ENCODE measurements around the gene RUFY1.

Gene RUFY1, protein sequence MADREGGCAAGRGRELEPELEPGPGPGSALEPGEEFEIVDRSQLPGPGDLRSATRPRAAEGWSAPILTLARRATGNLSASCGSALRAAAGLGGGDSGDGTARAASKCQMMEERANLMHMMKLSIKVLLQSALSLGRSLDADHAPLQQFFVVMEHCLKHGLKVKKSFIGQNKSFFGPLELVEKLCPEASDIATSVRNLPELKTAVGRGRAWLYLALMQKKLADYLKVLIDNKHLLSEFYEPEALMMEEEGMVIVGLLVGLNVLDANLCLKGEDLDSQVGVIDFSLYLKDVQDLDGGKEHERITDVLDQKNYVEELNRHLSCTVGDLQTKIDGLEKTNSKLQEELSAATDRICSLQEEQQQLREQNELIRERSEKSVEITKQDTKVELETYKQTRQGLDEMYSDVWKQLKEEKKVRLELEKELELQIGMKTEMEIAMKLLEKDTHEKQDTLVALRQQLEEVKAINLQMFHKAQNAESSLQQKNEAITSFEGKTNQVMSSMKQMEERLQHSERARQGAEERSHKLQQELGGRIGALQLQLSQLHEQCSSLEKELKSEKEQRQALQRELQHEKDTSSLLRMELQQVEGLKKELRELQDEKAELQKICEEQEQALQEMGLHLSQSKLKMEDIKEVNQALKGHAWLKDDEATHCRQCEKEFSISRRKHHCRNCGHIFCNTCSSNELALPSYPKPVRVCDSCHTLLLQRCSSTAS

DNA sequence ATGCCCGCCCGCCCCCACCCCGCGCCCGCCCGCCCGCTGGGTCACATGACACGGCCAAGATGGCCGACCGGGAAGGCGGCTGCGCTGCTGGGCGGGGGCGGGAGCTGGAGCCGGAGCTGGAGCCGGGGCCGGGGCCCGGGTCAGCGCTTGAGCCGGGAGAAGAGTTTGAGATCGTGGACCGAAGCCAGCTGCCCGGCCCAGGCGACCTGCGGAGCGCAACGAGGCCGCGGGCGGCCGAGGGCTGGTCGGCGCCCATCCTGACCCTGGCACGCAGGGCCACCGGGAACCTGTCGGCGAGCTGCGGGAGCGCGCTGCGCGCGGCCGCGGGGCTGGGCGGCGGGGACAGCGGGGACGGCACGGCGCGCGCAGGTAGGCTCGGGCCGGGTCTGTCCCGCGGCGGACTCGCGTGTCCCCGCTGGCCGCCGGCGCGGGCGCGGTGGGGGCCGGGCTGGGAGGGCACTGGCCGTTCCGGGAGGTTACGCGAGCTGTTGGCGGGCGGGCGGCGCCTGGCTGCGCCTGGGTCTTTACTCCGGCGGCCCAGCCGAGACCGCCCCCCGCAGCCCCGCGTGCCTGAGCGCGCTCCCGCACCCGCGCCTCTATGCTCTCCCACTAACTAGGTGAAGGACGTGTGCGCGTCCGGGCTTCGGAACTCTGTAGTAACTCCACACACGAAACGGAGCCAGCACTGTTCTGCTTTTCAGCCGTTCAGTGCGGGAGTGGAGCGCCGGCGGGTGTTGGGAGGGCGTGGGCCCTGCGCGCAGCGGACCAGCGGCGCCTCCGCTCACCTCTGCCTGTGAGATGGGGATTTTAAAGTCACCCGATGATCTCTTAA lies at the start of gene RUFY1:
Gene RUFY1 (plus strand): TSS at position 44 of the 832 bp plus-strand sequence. CDS start 16 bp downstream, at position 60.
- peak; percentile 49; the same call in 1 of the 2 replicates for TF ChIP-seq ZBTB7A (IDR thresholded peaks at IDR 0.05; ENCODE audit: low read depth)
- no peak for TF ChIP-seq TCF12 (IDR thresholded peaks at IDR 0.05; ENCODE audit: low read depth)
- no peak; the same call in 1 of the 2 replicates for TF ChIP-seq EP300 (IDR thresholded peaks at IDR 0.05; ENCODE audit: borderline replicate concordance)
- TF ChIP-seq YY1 (IDR thresholded peaks at IDR 0.05; ENCODE audit: low read depth): peak; percentile 92
- TF ChIP-seq EGR1 (IDR thresholded peaks at IDR 0.05): peak; percentile 89
- TF ChIP-seq, protein P1, sequence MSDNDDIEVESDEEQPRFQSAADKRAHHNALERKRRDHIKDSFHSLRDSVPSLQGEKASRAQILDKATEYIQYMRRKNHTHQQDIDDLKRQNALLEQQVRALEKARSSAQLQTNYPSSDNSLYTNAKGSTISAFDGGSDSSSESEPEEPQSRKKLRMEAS (IDR thresholded peaks at IDR 0.05): peak; percentile 52
- TF ChIP-seq, protein P2, sequence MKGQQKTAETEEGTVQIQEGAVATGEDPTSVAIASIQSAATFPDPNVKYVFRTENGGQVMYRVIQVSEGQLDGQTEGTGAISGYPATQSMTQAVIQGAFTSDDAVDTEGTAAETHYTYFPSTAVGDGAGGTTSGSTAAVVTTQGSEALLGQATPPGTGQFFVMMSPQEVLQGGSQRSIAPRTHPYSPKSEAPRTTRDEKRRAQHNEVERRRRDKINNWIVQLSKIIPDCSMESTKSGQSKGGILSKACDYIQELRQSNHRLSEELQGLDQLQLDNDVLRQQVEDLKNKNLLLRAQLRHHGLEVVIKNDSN (IDR thresholded peaks at IDR 0.05): peak; percentile 85
- peak; percentile 50; the same call in 1 of the 2 replicates for TF ChIP-seq TAF1 (IDR thresholded peaks at IDR 0.05; ENCODE audit: low read depth)

DNA sequence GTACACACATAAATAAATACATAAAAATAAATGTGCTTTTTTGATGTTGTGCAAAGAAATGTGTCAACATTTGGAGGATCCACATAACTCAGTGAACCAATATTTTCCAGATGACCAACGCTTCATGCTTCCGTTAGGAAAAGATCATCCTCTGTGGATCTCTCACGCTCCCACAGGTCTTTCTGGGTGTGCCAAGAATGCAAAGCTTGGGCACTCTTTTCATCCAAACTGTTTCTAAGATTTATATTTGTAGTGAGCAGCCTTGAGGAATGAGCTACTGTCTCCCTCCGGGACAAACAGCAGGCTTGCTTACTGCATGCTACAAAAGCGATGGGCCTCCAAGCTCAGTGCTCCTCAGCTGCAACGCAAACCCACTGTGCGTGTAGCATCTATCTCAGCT lies 46.2 kb upstream of the RUFY1 start:
- TF ChIP-seq, protein P2 (IDR thresholded peaks at IDR 0.05): no peak
- no peak for TF ChIP-seq TEAD4 (IDR thresholded peaks at IDR 0.05)
- TF ChIP-seq EGR1 (IDR thresholded peaks at IDR 0.05): no peak
- TF ChIP-seq EP300 (IDR thresholded peaks at IDR 0.05; ENCODE audit: borderline replicate concordance): no peak
- no peak for TF ChIP-seq CEBPB (IDR thresholded peaks at IDR 0.05)
- no peak for TF ChIP-seq TCF12 (IDR thresholded peaks at IDR 0.05; ENCODE audit: low read depth)
- no peak for TF ChIP-seq RAD21 (IDR thresholded peaks at IDR 0.05; ENCODE audit: low read depth)

DNA sequence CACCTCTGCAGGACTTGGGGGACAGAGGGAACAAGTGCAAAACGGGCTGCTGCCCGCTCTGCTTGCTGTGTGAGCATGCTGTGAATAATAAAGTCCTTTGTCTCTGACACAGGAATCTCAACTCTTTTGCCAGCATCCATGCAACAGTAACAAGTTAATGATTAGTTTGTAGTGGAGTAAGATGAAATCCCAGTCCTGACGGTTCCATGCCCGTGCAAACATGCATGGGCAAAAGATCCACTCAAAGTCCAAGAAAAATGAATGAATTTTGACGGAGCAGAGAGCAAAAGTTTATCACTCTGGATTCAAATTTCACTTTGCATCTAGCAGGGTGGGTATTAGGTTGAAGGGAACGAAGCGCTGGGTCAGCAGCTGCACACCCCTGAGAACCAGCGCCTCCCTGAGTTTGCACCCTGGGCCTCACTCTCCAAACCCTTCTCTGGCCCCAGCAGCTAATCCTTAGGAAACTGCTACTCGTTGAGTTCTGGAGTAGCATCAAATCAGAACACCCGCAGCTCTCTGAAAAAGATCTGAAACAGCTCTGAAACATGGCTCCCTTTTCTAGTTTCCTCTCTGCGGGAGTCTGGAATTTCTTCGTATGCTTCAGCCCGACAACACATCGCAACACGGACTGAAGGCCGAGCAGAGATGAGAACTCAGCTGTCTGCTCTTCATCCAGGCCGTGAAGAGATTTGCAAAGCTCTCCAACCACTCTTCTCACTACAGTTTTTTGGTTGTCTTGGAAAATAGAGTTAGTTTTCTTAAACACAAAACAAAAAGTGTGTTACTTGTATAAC lies 45.6 kb upstream of the RUFY1 start:
- TF ChIP-seq ZBTB7A (IDR thresholded peaks at IDR 0.05; ENCODE audit: low read depth) (no peak), CEBPB (IDR thresholded peaks at IDR 0.05) (no peak), CREB1 (IDR thresholded peaks at IDR 0.05; ENCODE audit: low read depth) (no peak), EP300 (IDR thresholded peaks at IDR 0.05; ENCODE audit: borderline replicate concordance) (no peak), YY1 (IDR thresholded peaks at IDR 0.05; ENCODE audit: low read depth) (no peak), TAF1 (IDR thresholded peaks at IDR 0.05; ENCODE audit: low read depth) (no peak), NFIC (IDR thresholded peaks at IDR 0.05) (no peak), FOXM1 (IDR thresholded peaks at IDR 0.05; ENCODE audit: borderline replicate concordance, low read depth) (no peak), TCF12 (IDR thresholded peaks at IDR 0.05; ENCODE audit: low read depth) (no peak), TEAD4 (IDR thresholded peaks at IDR 0.05) (no peak), RAD21 (IDR thresholded peaks at IDR 0.05; ENCODE audit: low read depth) (no peak)
- TF ChIP-seq, protein P2 (IDR thresholded peaks at IDR 0.05): no peak
- TF ChIP-seq, protein P1 (IDR thresholded peaks at IDR 0.05): no peak
- TF ChIP-seq, protein P3, sequence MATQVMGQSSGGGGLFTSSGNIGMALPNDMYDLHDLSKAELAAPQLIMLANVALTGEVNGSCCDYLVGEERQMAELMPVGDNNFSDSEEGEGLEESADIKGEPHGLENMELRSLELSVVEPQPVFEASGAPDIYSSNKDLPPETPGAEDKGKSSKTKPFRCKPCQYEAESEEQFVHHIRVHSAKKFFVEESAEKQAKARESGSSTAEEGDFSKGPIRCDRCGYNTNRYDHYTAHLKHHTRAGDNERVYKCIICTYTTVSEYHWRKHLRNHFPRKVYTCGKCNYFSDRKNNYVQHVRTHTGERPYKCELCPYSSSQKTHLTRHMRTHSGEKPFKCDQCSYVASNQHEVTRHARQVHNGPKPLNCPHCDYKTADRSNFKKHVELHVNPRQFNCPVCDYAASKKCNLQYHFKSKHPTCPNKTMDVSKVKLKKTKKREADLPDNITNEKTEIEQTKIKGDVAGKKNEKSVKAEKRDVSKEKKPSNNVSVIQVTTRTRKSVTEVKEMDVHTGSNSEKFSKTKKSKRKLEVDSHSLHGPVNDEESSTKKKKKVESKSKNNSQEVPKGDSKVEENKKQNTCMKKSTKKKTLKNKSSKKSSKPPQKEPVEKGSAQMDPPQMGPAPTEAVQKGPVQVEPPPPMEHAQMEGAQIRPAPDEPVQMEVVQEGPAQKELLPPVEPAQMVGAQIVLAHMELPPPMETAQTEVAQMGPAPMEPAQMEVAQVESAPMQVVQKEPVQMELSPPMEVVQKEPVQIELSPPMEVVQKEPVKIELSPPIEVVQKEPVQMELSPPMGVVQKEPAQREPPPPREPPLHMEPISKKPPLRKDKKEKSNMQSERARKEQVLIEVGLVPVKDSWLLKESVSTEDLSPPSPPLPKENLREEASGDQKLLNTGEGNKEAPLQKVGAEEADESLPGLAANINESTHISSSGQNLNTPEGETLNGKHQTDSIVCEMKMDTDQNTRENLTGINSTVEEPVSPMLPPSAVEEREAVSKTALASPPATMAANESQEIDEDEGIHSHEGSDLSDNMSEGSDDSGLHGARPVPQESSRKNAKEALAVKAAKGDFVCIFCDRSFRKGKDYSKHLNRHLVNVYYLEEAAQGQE (IDR thresholded peaks at IDR 0.05; ENCODE audit: low read depth): no peak

DNA sequence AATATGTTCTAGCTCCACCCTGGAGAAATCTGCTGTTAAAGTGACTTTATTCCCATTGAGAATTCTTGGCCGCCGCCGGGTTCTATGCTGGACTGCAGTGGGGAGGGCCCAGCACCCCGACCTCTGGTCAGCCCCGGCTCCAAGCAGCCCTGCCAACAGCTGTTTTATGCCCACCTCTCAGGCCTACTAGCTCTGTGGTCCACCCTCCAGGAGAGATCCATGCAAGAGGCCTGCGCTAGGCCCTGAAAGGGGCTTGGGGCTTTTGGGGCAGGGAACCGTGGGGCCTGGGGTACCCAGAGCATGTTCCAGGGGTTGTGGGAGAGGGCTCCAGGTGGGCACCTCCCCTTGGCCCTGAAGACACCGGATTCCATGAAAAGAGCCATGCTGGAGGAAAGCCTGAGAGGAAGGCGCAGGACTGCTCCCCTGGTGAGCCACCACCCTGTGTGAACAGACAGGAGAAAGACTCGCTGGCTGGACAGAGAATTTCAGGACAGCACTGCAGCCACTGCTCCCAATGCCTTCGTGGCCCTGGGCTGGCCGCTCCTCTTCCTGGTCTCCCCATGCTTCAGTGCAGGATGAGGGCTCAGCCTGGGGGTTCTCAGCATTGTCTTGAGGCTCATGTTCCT lies 44.6 kb upstream of the RUFY1 start:
- TF ChIP-seq ZBTB7A (IDR thresholded peaks at IDR 0.05; ENCODE audit: low read depth): no peak
- TF ChIP-seq CEBPB (IDR thresholded peaks at IDR 0.05): no peak
- TF ChIP-seq EP300 (IDR thresholded peaks at IDR 0.05; ENCODE audit: borderline replicate concordance): no peak
- TF ChIP-seq TEAD4 (IDR thresholded peaks at IDR 0.05): no peak
- TF ChIP-seq, protein P1 (IDR thresholded peaks at IDR 0.05): no peak
- TF ChIP-seq TCF12 (IDR thresholded peaks at IDR 0.05; ENCODE audit: low read depth): no peak
- no peak for TF ChIP-seq EGR1 (IDR thresholded peaks at IDR 0.05)
- TF ChIP-seq, protein P3 (IDR thresholded peaks at IDR 0.05; ENCODE audit: low read depth): no peak
- no peak for TF ChIP-seq RAD21 (IDR thresholded peaks at IDR 0.05; ENCODE audit: low read depth)
- TF ChIP-seq YY1 (IDR thresholded peaks at IDR 0.05; ENCODE audit: low read depth): no peak
- TF ChIP-seq CREB1 (IDR thresholded peaks at IDR 0.05; ENCODE audit: low read depth): no peak
- TF ChIP-seq NFIC (IDR thresholded peaks at IDR 0.05): no peak
- no peak for TF ChIP-seq FOXM1 (IDR thresholded peaks at IDR 0.05; ENCODE audit: borderline replicate concordance, low read depth)
- TF ChIP-seq TAF1 (IDR thresholded peaks at IDR 0.05; ENCODE audit: low read depth): no peak
- TF ChIP-seq, protein P2 (IDR thresholded peaks at IDR 0.05): no peak
